GM21786 (cell line): ENCODE data around the gene MED12.
A peak's percentile ranks its signal among the peaks of the same experiment; 100 is the strongest.
"Not testable (repeated sequence)": the region's sequence is repeated elsewhere in the genome, so short reads cannot be mapped to it uniquely, and the experiment has no call there.

Source experiments
- ATAC-seq: cut with Tn5 transposase; IDR thresholded peaks from one replicate; pipeline ENCODE4 v1.9.1; 2021; ENCODE audit not compliant: unreplicated experiment

The MED12 gene

GRCh38 chrX:71160475-71160874 is 42.1 kb downstream of the MED12 start:
- ATAC-seq, result no peak

GRCh38 chrX:71162981-71163380 is 44.6 kb downstream of the MED12 start:
- no peak for ATAC-seq

- ATAC-seq, result no peak
These were observed 45.7 kb downstream of the MED12 start for GRCh38 chrX:71164071-71164470.

DNA sequence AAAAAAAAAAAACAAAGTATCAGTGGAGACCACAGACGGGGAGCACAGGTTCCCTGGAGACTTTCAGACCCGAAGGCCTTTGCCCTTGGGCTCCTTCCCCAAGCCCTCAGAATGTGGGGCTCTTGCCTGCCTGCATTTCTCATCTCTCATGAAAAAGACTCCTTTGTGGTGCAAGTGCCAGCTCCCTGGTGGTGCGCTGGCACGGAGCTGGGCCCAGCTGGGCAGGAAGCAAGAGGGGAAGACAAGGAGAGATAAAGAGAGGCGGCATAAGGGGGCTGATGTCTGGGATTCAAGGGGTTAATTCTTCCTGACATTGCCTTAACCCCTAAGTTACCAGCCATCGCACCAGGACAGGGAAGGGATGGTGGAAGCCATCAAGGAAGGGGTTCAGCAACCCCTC is 48.1 kb downstream of the MED12 start:
- ATAC-seq, result no peak

GRCh38 chrX:71167031-71167781 is 48.8 kb downstream of the MED12 start:
- no peak for ATAC-seq

DNA sequence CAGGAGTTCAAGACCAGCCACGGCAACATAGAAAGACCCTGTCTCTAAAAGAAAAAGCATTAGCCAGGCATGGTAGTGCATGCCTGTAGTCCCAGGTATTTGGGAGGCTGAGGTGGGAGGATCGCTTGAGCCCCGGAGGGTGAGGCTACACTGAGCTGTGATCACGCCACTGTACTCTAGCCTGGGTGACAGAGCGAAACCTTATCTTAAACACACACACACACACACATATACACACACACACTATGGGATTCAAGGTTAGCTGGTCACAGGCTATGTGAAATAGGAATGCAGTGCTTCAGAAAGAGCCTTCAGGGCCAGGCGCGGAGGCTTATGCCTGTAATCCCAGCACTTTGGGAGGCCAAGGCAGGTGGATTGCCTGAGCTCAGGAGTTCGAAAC is 49.7 kb downstream of the MED12 start:
- ATAC-seq, result no peak

GRCh38 chrX:71169586-71169985 is 51.2 kb downstream of the MED12 start:
- ATAC-seq, result no peak

- ATAC-seq, result no peak
These were observed 52.3 kb downstream of the MED12 start for GRCh38 chrX:71170660-71171059.

DNA sequence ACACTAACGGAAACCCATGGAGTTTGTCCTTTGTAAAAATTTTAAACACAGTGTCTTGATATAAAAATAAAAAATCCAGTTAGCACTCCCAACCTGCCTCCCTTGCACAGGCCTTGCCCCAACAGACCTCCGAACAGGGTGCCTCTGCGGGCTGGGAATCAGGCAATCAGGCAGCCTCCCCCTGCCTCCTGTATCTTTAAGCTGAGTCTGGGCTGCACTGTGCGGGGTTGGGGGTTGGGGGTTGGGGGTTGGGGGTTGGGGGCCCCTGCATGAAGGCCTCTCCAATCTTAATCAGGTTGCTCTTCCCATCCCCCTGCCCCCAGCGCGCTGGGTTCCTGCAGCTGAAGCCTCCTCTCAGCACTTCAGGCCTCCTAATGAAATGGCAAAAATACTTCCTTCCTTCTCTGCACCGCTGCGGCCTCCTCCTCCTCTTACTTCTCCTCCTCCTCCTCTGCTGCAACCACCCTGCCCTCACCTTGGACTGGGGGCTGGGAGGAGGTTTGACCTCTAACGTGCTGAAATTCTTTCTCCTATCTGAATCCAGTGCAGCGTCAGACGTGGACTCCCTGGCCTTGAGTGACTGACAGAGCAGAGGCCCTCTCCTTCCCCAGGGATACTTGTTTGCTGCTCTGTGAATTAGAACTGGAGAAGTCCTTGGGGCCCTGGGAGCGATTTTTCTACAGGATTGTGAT is 52.9 kb downstream of the MED12 start:
- ATAC-seq, result no peak

DNA sequence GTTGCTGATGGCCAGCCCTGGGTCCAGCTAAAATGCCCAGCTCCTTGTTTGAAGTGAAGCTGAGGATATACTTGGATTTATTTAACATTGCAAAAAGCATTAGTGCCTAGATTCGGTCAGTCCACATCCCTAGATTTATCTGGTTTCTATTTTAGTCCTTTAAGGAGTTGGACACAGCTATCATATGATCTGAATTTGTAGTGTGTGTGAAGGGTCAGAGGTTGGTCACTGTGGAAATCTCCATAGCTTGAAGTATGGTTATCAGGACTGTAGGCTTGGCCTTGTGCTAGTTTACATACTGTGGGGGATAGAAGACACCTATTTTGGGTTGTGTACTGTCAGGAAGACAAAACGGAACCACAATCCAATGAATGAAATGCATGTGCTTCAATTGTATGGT is 55.0 kb downstream of the MED12 start:
- ATAC-seq, result no peak

DNA sequence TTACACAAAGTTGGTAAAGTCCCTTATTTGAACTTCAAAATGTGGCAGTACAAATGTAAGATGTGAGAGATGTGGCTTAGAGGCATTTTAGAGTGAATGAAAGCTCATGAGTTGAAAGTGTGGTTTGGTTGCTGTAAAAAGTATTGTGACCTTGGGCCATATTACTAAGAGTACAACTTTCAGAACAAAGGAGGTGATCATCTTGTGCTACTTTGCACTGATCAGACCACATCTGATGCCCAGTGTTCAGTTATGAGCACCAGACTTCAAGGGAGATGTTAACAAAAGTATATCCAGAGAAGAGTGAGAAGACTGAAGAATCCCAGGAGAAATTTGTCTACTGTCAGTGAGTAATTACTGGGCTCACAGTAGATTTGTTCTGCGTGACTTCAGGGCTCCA is 56.4 kb downstream of the MED12 start:
- ATAC-seq, result no peak

GRCh38 chrX:71175531-71175930 is 57.1 kb downstream of the MED12 start:
- no peak for ATAC-seq

DNA sequence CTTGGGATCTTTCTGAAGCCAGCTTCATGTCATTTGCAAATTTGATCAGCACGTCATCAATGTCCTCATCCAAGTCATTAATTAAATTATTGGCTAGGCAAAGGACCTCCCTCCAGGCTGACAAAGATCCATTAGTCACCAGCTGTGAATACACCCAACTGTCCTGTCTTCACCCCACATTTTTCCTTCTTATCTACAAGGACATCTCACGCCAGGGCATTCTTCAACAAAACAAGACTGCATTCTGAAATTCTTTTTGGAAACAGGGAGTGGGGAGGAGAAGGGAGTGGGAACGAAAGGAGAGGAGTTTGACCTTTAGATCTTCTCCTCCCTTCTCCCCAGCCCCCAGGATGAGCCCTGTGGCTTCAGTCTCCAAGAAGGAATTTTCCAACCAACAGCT is 58.9 kb downstream of the MED12 start:
- no peak for ATAC-seq

DNA sequence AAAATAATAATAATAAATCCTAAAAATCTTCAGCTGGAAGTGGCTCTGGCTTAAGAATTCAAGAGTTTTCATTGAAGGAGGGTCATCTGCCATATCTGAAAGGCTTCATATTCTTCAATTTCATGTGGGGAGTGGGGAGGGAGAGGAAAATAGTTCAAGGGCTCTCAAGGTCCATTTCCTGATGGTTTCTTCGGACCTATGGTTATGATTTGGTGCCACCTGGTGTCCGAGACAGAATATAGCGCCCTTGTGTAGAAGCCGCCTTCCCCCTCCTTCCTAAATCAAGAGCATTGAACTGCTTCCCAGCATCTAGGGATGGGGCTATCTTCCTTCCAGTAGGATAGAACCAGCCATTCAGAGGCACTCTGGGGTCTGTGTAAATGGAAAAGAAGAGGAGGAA is 60.5 kb downstream of the MED12 start:
- no peak for ATAC-seq

GRCh38 chrX:71180579-71181265 is 62.3 kb downstream of the MED12 start:
- not testable (repeated sequence) for ATAC-seq

DNA sequence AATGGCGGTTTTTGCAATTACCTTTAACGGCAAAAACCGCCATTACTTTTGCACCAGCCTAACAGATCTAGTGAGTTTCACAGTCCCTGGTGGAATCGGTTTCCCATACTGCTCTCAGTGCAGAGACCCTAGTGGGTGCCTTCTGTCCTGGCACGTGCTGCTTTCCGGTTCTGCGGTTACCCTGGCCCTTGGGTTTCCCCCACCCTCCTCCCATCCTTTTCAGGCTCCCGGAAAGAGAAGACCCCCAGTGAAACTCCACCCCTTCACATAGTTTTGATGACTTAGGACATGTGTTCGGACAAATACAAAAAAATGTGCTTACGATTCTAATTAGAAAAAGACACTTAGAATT is 63.1 kb downstream of the MED12 start:
- peak; percentile 36 for ATAC-seq

GRCh38 chrX:71181910-71182799 is 63.8 kb downstream of the MED12 start:
- peak; percentile 86 for ATAC-seq

DNA sequence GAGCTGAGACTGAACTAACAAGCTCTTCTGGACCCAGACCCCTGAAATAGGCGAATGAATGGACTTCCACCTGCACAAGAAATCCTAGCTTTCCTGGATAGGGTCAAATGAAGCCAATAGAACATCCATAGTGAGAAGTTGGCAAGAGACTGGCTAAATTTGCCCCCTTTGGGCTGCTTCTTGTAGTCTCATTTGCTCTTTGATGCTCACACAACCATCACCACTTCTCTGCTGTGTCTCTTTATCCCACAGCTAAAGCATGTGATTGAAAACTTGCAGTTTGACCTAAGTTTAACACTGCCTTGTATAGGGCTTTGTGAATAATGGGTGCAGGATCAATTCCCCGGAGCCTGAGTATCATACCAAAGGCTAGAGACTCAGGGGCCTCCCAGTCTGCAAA is 64.5 kb downstream of the MED12 start:
- no peak for ATAC-seq

DNA sequence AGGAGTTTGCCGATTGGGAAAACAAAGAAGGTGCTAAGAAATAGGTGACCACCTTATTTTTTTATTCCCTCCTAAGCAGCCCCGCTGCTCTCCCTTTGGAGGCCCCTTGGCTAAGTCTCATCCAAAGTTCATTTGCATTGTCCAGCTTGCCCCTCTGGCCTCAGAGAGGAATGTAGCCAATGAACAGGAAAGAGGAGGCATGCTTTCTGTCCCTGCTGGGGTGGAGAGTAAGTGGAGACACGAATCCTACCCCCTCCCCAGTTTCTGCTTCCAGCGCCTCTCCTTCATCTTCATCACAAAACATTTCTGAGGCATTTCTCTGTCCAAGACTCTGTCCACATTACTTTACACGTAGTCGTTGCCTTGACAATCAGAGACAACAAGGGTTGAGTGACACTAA is 64.9 kb downstream of the MED12 start:
- ATAC-seq, result no peak

DNA sequence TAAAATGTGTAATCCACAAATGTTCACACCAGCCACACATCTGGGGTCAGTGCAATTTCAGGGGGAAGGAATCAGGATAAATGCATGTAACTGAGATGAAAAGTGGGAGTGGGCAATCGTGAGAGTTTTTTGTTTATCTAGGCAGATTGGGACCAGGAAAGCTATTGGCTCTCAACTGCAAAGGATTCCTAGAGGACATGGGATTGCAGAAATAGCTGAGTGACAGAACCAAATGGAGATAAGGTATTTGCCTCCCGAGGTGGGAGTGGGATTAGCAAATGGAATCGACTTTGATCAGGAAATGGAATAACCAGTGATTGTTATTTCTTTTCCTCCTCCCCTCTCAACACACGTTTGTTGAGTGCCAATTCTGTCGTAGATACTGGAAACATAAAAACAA is 65.7 kb downstream of the MED12 start:
- ATAC-seq, result no peak

- no peak for ATAC-seq
These were observed 66.6 kb downstream of the MED12 start for GRCh38 chrX:71184803-71185495.
